ENCODE data around the gene MIEF1. TPM values are rescaled to one million over a fixed set of nuclear protein-coding genes. Genes with fewer than 3 reads are reported as not detected.

MIEF1 gene
- total and polyA plus RNA-seq, 8 donors, result 16.1 to 28.5 (median 25.4) TPM

- TF ChIP-seq CTCF (IDR thresholded peaks at IDR 0.05), result no peak
- peak overlapping the region; percentile 99 to 100 for H3K4me3 ChIP-seq
- peak overlapping the region; percentile 59 to 99 for H3K27ac ChIP-seq
- H3K27me3 ChIP-seq, result no peaks in the 10 kb centered on the region
- H3K36me3 ChIP-seq, result peaks cover 0 to 46% of the 10 kb centered on the region in 2 donors
- ATAC-seq (peak; percentile 2), DNase-seq (peak in 1 of 4 donors; percentile 34)
- peaks cover 26 to 83% of the 10 kb centered on the region in 2 donors for H3K4me1 ChIP-seq
- intact Hi-C loops (cut with DNase I), result no loop called here
- no peaks in the 10 kb centered on the region for H3K9me3 ChIP-seq
Observed at GRCh38 chr22:39522567-39523300, 20.6 kb downstream of the MIEF1 start.

GRCh38 chr22:39524089-39524752 lies 22.1 kb downstream of the MIEF1 start:
- peaks cover 32 to 83% of the 10 kb centered on the region in 2 donors for H3K4me1 ChIP-seq
- peak overlapping the region in 1 of 2 donors; percentile 100 for H3K4me3 ChIP-seq
- H3K9me3 ChIP-seq, result no peaks in the 10 kb centered on the region
- DNase-seq (no peak), ATAC-seq (no peak)
- intact Hi-C loops (cut with DNase I), result no loop called here
- peaks cover 0 to 60% of the 10 kb centered on the region in 2 donors for H3K36me3 ChIP-seq
- TF ChIP-seq CTCF (IDR thresholded peaks at IDR 0.05), result no peak
- no peaks in the 10 kb centered on the region for H3K27me3 ChIP-seq
- H3K27ac ChIP-seq, result peak overlapping the region in 1 of 2 donors; percentile 83

- peaks cover 0 to 67% of the 10 kb centered on the region in 2 donors for H3K36me3 ChIP-seq
- no peak overlapping the region for H3K4me3 ChIP-seq
- no peak for TF ChIP-seq CTCF (IDR thresholded peaks at IDR 0.05)
- ATAC-seq (no peak), DNase-seq (no peak)
- intact Hi-C loops (cut with DNase I), result loop anchor here in 1 of 2 donors (5.0 kb wide), 1 partner anchor 33 kb away; no protein-coding TSS in a partner anchor
- H3K4me1 ChIP-seq, result peaks cover 37 to 89% of the 10 kb centered on the region in 2 donors
- peak overlapping the region in 1 of 2 donors; percentile 83 for H3K27ac ChIP-seq
- H3K27me3 ChIP-seq, result no peaks in the 10 kb centered on the region
- no peaks in the 10 kb centered on the region for H3K9me3 ChIP-seq
Observed at GRCh38 chr22:39524753-39525657, 22.9 kb downstream of the MIEF1 start.

DNA sequence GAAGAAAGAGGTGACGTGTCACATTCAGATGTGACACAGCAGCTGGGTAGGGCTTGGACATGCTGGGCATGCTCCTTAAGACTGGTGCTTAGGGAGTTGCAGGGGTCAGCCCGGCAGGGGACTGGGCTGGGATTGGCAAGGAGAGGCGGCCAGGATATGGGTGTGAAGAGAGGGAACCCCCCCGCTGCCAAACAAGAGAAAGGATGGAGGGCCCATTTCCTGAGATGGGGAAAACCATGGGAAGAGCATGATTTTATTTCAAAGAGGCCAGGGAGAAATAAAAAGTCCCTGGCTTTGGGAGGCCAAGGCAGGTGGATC lies 23.5 kb downstream of the MIEF1 start:
- Histone ChIP-seq H3K4me1 (peaks cover 39 to 95% of the 10 kb centered on the region in 2 donors), H3K27ac (peak overlapping the region in 1 of 2 donors; percentile 83), H3K36me3 (peaks cover 0 to 73% of the 10 kb centered on the region in 2 donors), H3K4me3 (no peak overlapping the region), H3K9me3 (no peaks in the 10 kb centered on the region), H3K27me3 (no peaks in the 10 kb centered on the region)
- intact Hi-C loops (cut with DNase I), result loop anchor here in 1 of 2 donors (5.0 kb wide), 1 partner anchor 33 kb away; no protein-coding TSS in a partner anchor
- TF ChIP-seq CTCF (IDR thresholded peaks at IDR 0.05), result no peak
- ATAC-seq (no peak), DNase-seq (no peak)
